Skeletal muscle satellite cell (primary cell): ENCODE measurements around the gene THADA.
"Not testable (repeated sequence)": the region's sequence is repeated elsewhere in the genome, so short reads cannot be mapped to it uniquely, and the experiment has no call there.

Source experiments
- H3K27me3 ChIP-seq: 2 replicates; pipeline ENCODE4 v1.7.0; 2013; ENCODE audit warnings: low read length; ENCODE audit not compliant: control insufficient read depth, insufficient read depth
- H3K36me3 ChIP-seq: 2 replicates; pipeline ENCODE4 v1.7.0; 2013; ENCODE audit warnings: mild to moderate bottlenecking, control low read depth, low read length; ENCODE audit not compliant: insufficient read depth
- H3K4me1 ChIP-seq: 2 replicates; pipeline ENCODE4 v1.7.0; 2013; ENCODE audit warnings: low read length; ENCODE audit not compliant: control insufficient read depth, insufficient read depth
- H3K4me2 ChIP-seq: 2 replicates; pipeline ENCODE4 v1.7.0; 2013; ENCODE audit warnings: mild to moderate bottlenecking, low read length
- H3K4me3 ChIP-seq: 2 replicates; pipeline ENCODE4 v1.7.0; 2013; ENCODE audit warnings: low read length
- H3K9ac ChIP-seq: 2 replicates; pipeline ENCODE4 v1.7.0; 2013; ENCODE audit warnings: mild to moderate bottlenecking, low read depth, low read length, moderate library complexity
- H3K9me3 ChIP-seq: replicated peaks from 2 replicates; pipeline ENCODE4 v1.7.0; 2013; ENCODE audit warnings: mild to moderate bottlenecking, control low read depth, low read length

THADA gene

GRCh38 chr2:43387092-43388062, 208.5 kb downstream of the THADA start:
- no peak overlapping the region for H3K4me3 ChIP-seq
- H3K36me3 ChIP-seq = no peaks in the 10 kb centered on the region
- no peak overlapping the region for H3K4me2 ChIP-seq
- no peak overlapping the region for H3K9ac ChIP-seq
- no peaks in the 10 kb centered on the region for H3K27me3 ChIP-seq
- peaks cover 24% of the 10 kb centered on the region for H3K4me1 ChIP-seq
- no peaks in the 10 kb centered on the region for H3K9me3 ChIP-seq

- H3K9ac ChIP-seq, H3K9me3 ChIP-seq, H3K36me3 ChIP-seq, H3K4me3 ChIP-seq, H3K4me2 ChIP-seq, H3K27me3 ChIP-seq: not testable (repeated sequence)
- peaks cover 18% of the 10 kb centered on the region for H3K4me1 ChIP-seq
These were observed 209.2 kb downstream of the THADA start for GRCh38 chr2:43386679-43387078.

GRCh38 chr2:43384143-43384542, 211.7 kb downstream of the THADA start:
- Histone ChIP-seq H3K4me3 (no peak overlapping the region), H3K4me2 (no peak overlapping the region), H3K4me1 (peaks cover 12% of the 10 kb centered on the region), H3K9me3 (no peaks in the 10 kb centered on the region), H3K9ac (no peak overlapping the region), H3K36me3 (no peaks in the 10 kb centered on the region), H3K27me3 (no peaks in the 10 kb centered on the region)

- Histone ChIP-seq H3K9me3 (no peaks in the 10 kb centered on the region), H3K27me3 (no peaks in the 10 kb centered on the region)
These were observed 212.3 kb downstream of the THADA start for GRCh38 chr2:43383533-43383932.

GRCh38 chr2:43379494-43379893, 216.3 kb downstream of the THADA start:
- H3K9me3 ChIP-seq = no peaks in the 10 kb centered on the region
- no peaks in the 10 kb centered on the region for H3K27me3 ChIP-seq
- H3K4me1 ChIP-seq = no peaks in the 10 kb centered on the region
- H3K36me3 ChIP-seq = no peaks in the 10 kb centered on the region
- H3K4me2 ChIP-seq = no peak overlapping the region
- H3K4me3 ChIP-seq = no peak overlapping the region
- H3K9ac ChIP-seq = no peak overlapping the region

More at GRCh38 chr2:43383533-43383932, 212.3 kb downstream of the THADA start:
- H3K4me1 ChIP-seq = peaks cover 12% of the 10 kb centered on the region
- H3K9ac ChIP-seq = no peak overlapping the region
- no peak overlapping the region for H3K4me2 ChIP-seq
- H3K36me3 ChIP-seq = no peaks in the 10 kb centered on the region
- H3K4me3 ChIP-seq = no peak overlapping the region

- H3K9ac ChIP-seq = no peak overlapping the region
- H3K4me3 ChIP-seq = no peak overlapping the region
- H3K4me1 ChIP-seq = peaks cover 2% of the 10 kb centered on the region
- no peaks in the 10 kb centered on the region for H3K27me3 ChIP-seq
- no peak overlapping the region for H3K4me2 ChIP-seq
- H3K9me3 ChIP-seq = no peaks in the 10 kb centered on the region
- H3K36me3 ChIP-seq = no peaks in the 10 kb centered on the region
These were observed 218.5 kb downstream of the THADA start for GRCh38 chr2:43377327-43377726.

GRCh38 chr2:43376523-43377198, 219.2 kb downstream of the THADA start:
- Histone ChIP-seq H3K4me1 (peaks cover 9% of the 10 kb centered on the region), H3K27me3 (no peaks in the 10 kb centered on the region), H3K9me3 (no peaks in the 10 kb centered on the region), H3K9ac (no peak overlapping the region), H3K36me3 (no peaks in the 10 kb centered on the region), H3K4me2 (no peak overlapping the region), H3K4me3 (no peak overlapping the region)

GRCh38 chr2:43375746-43376522, 219.9 kb downstream of the THADA start:
- Histone ChIP-seq H3K9me3 (no peaks in the 10 kb centered on the region), H3K9ac (no peak overlapping the region), H3K36me3 (no peaks in the 10 kb centered on the region)

GRCh38 chr2:43372416-43373081, 223.3 kb downstream of the THADA start:
- Histone ChIP-seq H3K4me1 (peaks cover 9% of the 10 kb centered on the region), H3K27me3 (no peaks in the 10 kb centered on the region), H3K4me2 (no peak overlapping the region), H3K9me3 (no peaks in the 10 kb centered on the region), H3K4me3 (no peak overlapping the region), H3K36me3 (no peaks in the 10 kb centered on the region), H3K9ac (no peak overlapping the region)

More at GRCh38 chr2:43375746-43376522, 219.9 kb downstream of the THADA start:
- Histone ChIP-seq H3K4me3 (no peak overlapping the region), H3K27me3 (no peaks in the 10 kb centered on the region), H3K4me2 (no peak overlapping the region), H3K4me1 (peaks cover 9% of the 10 kb centered on the region)

GRCh38 chr2:43370705-43371104, 225.1 kb downstream of the THADA start:
- no peaks in the 10 kb centered on the region for H3K9me3 ChIP-seq
- H3K4me2 ChIP-seq = no peak overlapping the region
- no peak overlapping the region for H3K4me3 ChIP-seq
- no peaks in the 10 kb centered on the region for H3K27me3 ChIP-seq
- peaks cover 9% of the 10 kb centered on the region for H3K4me1 ChIP-seq
- no peak overlapping the region for H3K9ac ChIP-seq
- no peaks in the 10 kb centered on the region for H3K36me3 ChIP-seq

GRCh38 chr2:43370146-43370545, 225.7 kb downstream of the THADA start:
- H3K9ac ChIP-seq = no peak overlapping the region
- no peaks in the 10 kb centered on the region for H3K9me3 ChIP-seq
- no peak overlapping the region for H3K4me3 ChIP-seq
- no peaks in the 10 kb centered on the region for H3K36me3 ChIP-seq
- H3K4me2 ChIP-seq = no peak overlapping the region
- H3K27me3 ChIP-seq = no peaks in the 10 kb centered on the region
- peaks cover 9% of the 10 kb centered on the region for H3K4me1 ChIP-seq
